NT2/D1 (cell line): ENCODE measurements around the gene MSANTD4.

Experiments used
- SUZ12 ChIP-seq: IDR thresholded peaks from 2 replicates; pipeline ENCODE4 v1.6.1; 2011; ENCODE audit not compliant: insufficient read length, insufficient read depth; ENCODE audit errors: extremely low read depth
- YY1 ChIP-seq: IDR thresholded peaks from 2 replicates; pipeline ENCODE4 v1.6.1; 2011; ENCODE audit not compliant: insufficient read length, insufficient read depth
- ZNF274 ChIP-seq: IDR thresholded peaks from 2 replicates; pipeline ENCODE4 v1.6.1; 2011; ENCODE audit warnings: mild to moderate bottlenecking, low read depth, low read length

GRCh38 chr11:106014035-106014434, 8.0 kb downstream of the MSANTD4 start:
- TF ChIP-seq YY1 (no peak), ZNF274 (no peak), SUZ12 (no peak)
